Nephron (organoid): ENCODE data around the gene NRXN2.

Source experiments
- H3K27ac Mint-ChIP-seq, 3 experiments: 2 replicates each; pipeline ENCODE4 v1.8.0; 2020; ENCODE audit warnings: mixed read lengths in 3 of 3, mild to moderate bottlenecking in 2 of 3, moderate library complexity in 1 of 3
- H3K27me3 Mint-ChIP-seq: 2 replicates; pipeline ENCODE4 v1.8.0; 2021; ENCODE audit warnings: low read depth, mild to moderate bottlenecking, moderate library complexity, mixed read lengths
- H3K36me3 Mint-ChIP-seq: 2 replicates; pipeline ENCODE4 v1.8.0; 2020; ENCODE audit warnings: low read depth, mixed read lengths
- H3K4me1 Mint-ChIP-seq: 2 replicates; pipeline ENCODE4 v1.8.0; 2020; ENCODE audit warnings: mixed read lengths
- H3K4me3 Mint-ChIP-seq, 3 experiments: 2 replicates each; pipeline ENCODE4 v1.8.0; 2020; ENCODE audit warnings: mild to moderate bottlenecking in 3 of 3, mixed read lengths in 3 of 3, moderate library complexity in 2 of 3
- H3K9me3 Mint-ChIP-seq: 2 replicates; pipeline ENCODE4 v1.8.0; 2020; ENCODE audit warnings: mixed read lengths
- TF ChIP-seq, protein P1 (sequence below), 3 experiments: fragments of 200-600 bp; sonication (generic); IDR thresholded peaks; one replicate each; pipeline ENCODE4 v1.5.0; 2021; ENCODE audit warnings: antibody characterized with exemption in 3 of 3; ENCODE audit not compliant: unreplicated experiment in 3 of 3

The NRXN2 gene

DNA sequence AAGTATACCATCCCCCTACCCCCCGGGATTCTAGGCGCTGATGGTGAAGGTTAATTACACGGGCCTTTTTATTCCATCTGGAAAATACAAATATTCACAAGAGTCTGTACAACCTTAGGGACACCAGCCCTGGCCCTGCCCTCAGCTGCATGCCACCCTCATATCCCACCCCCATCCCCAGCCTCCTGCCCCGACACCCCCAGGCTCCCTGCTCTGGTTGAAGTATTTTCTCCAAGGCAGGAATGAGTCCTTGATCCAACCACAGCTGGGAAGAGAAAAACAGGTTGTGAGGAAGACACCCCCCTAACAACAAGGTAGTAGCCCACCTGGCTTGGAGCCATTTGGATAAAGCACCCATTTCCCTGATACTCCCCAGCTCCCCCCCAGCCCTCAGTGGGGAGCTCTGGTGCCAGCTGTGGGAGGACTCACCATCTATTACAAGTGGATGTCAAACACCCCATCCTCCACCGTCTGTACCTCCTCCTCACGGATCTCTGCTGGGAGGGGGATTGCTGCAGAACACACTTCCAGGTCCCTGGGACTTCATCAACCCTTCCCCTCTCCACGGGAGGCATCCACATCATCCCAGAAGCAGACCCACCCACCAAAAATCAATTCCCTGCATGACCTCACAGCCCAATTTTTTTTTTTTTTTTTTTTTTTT is 4.0 kb upstream of the NRXN2 start:
- Mint-ChIP-seq H3K27ac (peak overlapping the region; percentile 77 to 91 (median 83)), H3K27me3 (peaks cover 26% of the 10 kb centered on the region), H3K36me3 (no peaks in the 10 kb centered on the region), H3K4me3 (peak overlapping the region in 1 of 3 experiments; percentile 29), H3K9me3 (no peaks in the 10 kb centered on the region), H3K4me1 (peaks cover 22% of the 10 kb centered on the region)
- TF ChIP-seq, protein P1, sequence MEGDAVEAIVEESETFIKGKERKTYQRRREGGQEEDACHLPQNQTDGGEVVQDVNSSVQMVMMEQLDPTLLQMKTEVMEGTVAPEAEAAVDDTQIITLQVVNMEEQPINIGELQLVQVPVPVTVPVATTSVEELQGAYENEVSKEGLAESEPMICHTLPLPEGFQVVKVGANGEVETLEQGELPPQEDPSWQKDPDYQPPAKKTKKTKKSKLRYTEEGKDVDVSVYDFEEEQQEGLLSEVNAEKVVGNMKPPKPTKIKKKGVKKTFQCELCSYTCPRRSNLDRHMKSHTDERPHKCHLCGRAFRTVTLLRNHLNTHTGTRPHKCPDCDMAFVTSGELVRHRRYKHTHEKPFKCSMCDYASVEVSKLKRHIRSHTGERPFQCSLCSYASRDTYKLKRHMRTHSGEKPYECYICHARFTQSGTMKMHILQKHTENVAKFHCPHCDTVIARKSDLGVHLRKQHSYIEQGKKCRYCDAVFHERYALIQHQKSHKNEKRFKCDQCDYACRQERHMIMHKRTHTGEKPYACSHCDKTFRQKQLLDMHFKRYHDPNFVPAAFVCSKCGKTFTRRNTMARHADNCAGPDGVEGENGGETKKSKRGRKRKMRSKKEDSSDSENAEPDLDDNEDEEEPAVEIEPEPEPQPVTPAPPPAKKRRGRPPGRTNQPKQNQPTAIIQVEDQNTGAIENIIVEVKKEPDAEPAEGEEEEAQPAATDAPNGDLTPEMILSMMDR (IDR thresholded peaks at IDR 0.05; ENCODE audit: unreplicated experiment in 3 of 3): no peak

DNA sequence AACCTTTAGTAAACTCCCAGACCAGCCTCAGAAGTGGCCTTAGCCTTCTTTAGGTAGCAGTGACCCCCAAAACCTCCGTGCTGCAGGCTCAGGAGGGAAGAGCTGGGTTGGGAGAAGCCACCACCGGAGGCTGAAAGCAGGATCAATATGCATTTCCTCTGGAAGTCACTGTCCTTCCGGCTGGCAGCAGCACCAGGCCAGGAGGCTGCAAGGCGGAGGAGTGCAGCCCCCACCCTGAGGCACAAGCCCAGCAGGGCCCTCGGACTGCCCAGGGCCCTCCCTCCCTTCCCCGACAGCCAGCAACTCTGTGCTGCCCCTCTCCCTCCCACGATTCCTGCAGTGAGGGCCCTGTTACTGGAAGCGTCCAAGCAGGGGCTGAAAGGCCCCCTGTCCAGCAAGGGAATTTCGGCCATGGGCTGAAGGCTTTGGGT is 3.2 kb upstream of the NRXN2 start:
- Mint-ChIP-seq H3K27ac (peak overlapping the region; percentile 77 to 91 (median 83)), H3K27me3 (peaks cover 34% of the 10 kb centered on the region), H3K9me3 (no peaks in the 10 kb centered on the region), H3K4me3 (no peak overlapping the region), H3K4me1 (peaks cover 22% of the 10 kb centered on the region), H3K36me3 (no peaks in the 10 kb centered on the region)
- TF ChIP-seq, protein P1 (IDR thresholded peaks at IDR 0.05; ENCODE audit: unreplicated experiment in 3 of 3): no peak

DNA sequence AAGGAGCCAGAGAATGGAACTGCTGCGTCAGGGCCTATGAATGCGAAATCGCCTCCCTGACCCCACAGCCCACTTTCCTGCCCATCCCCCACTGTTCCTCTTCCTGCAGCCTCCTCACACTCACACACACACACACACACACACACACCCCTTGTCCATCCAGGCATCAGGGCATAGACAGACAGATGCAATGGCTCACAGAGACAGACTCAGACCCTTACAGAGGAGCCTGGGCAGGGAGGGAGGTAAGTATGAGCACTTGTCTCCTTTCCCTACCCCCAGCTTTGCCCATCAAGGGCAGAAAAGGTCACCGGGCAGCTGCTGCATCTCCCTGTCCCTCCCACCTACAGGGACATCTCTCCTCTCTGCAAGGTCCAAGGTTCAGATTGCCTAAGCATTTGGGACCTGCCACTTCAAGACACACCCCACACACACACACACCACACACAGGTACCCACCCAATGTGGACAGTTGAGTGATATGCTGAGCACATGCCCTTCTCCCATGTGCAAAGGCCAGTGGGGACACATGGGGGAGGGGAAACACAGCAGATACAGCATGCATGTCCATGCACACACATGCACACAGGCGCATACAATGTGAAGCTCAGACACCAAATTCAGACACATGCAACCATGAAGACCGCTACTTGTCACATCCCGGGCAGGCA is 2.0 kb upstream of the NRXN2 start:
- peak overlapping the region; percentile 38 to 48 (median 40) for H3K4me3 Mint-ChIP-seq

DNA sequence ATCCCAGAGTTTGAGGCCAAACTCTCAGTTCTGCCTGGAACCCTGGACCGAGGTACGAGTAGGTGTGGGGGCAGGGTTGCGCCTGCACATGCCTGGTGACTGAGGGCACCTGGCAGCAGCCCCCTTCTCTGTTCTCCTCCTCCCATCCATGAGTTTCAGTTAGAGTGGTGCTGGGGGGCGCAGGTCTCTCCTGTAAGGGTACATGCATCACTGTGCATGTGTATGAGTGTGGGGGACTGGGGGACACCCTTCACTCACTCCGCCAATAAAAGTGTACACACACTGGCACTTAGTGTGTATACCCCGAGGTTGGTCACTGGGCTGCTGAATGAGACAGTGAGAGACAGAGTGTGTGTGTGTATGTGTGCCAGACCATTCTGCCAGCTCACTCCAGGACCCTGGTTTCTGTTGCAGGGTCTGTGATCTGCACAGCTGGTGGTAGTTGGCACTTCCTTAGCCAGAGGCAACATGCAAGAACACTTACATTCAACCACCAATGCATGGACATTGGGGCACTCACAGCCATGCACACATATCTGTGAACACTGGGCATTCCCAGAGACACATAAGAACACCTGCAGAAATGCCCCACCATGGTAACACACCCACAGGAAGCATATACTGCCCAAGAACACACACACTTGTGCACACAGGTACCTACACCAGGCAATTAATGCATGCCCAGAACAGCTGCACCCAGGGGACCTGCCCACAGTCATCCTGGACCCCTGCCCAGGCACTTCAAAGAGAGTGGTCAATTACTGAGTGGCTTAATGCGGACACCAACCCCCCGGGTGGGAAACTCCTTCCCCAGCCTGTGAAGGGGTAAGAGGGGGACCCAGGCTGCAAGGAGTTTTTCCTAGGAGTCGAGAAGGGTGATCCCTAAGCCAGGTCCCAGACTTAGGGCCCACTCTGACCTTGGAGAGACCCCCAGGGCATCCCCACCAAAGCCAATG is 1.2 kb upstream of the NRXN2 start:
- peaks cover 22% of the 10 kb centered on the region for H3K4me1 Mint-ChIP-seq
- TF ChIP-seq, protein P1 (IDR thresholded peaks at IDR 0.05; ENCODE audit: unreplicated experiment in 3 of 3): no peak
- peak overlapping the region in 1 of 3 experiments; percentile 46 for H3K27ac Mint-ChIP-seq
- H3K27me3 Mint-ChIP-seq: peaks cover 49% of the 10 kb centered on the region
- H3K36me3 Mint-ChIP-seq: no peaks in the 10 kb centered on the region
- no peaks in the 10 kb centered on the region for H3K9me3 Mint-ChIP-seq
- H3K4me3 Mint-ChIP-seq: peak overlapping the region; percentile 70 to 80 (median 78)

More for the DNA sequence above, 2.0 kb upstream of the NRXN2 start:
- peaks cover 22% of the 10 kb centered on the region for H3K4me1 Mint-ChIP-seq
- peaks cover 41% of the 10 kb centered on the region for H3K27me3 Mint-ChIP-seq
- TF ChIP-seq, protein P1 (IDR thresholded peaks at IDR 0.05; ENCODE audit: unreplicated experiment in 3 of 3): no peak
- no peaks in the 10 kb centered on the region for H3K36me3 Mint-ChIP-seq
- H3K27ac Mint-ChIP-seq: peak overlapping the region; percentile 35 to 68 (median 46)
- H3K9me3 Mint-ChIP-seq: no peaks in the 10 kb centered on the region

DNA sequence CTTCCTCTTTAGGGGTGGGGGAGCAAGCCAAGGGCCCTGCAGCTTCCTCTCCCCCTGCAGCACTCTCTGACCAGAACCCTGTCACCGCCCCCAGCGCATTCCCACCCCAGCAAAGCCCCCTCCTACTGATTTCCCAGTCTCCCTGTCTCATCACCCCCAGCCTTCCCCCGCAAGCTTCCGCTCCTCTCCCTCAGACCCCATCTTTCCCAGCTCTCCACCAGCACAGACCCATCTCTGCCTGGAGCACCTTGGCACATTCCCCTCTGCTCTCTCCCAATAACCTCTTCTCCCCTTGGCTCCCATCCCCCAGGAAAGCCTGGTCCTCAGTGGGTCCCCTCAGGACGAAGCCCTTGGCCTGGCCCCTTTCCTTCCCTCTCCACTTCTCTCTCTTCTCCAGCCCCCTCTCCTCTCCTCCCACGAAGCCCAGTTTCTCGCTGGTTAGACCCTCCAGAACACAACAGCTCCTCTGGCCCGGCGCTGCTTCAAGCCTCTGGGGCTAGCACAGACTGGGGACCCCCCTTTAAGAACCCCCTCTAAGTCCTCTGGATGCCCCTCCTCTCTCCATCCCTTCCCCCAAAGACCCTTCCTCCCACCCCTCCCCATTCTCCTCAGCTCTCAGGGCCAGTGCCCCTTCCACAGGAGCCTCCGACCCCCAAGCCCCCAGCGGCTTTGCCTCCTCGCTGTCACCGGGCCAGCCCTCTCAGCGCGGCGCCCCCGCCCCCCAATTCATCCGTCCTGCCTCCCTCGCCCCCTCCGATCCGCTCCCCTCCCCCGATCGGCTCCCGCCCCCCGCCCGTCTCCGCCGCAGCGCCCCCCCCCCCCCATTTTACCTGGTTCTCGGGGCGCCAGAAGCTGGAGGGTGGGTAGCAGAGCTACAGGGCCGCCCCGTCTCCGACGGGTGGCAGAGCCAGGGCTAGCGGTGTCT is 594 bp downstream of the NRXN2 start:
- Mint-ChIP-seq H3K36me3 (no peaks in the 10 kb centered on the region), H3K27me3 (peaks cover 67% of the 10 kb centered on the region), H3K4me3 (peak overlapping the region; percentile 64 to 73 (median 70)), H3K9me3 (no peaks in the 10 kb centered on the region), H3K4me1 (peaks cover 22% of the 10 kb centered on the region), H3K27ac (no peak overlapping the region)
- TF ChIP-seq, protein P1 (IDR thresholded peaks at IDR 0.05; ENCODE audit: unreplicated experiment in 3 of 3): no peak
